Measurements from ENCODE around the gene DHX35. TPM values are rescaled to one million over a fixed set of nuclear protein-coding genes. Genes with fewer than 3 reads are reported as not detected.
A peak's percentile ranks its signal among the peaks of the same experiment; 100 is the strongest.

The DHX35 gene
- total and polyA plus RNA-seq, 2 of the 4 experiments (the other 2 are of a cell fraction), result 9.1 to 13.5 TPM

DNA sequence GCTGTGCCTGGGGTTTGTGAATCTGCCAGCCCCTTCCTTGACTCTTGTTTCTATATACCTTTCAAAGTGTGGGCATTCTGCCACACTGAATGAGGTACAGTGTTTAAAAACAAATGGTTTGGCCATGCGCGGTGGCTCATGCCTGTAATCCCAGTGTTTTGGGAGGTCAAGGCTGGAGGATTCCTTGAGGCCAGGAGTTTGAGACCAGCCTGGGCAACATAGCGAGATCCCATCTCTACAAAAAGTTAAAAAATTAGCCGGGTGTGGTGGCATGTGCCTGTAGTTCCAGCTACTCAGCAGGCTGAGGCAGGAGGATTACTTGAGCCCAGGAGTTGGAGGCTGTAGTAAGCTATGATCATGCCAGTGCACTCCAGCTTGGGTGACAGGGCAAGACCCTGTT is 30.2 kb upstream of the DHX35 start:
- H3K4ac ChIP-seq (ENCODE audit: low read depth, low read length), result no peak overlapping the region
- no peak overlapping the region for H3K9ac ChIP-seq (ENCODE audit: low read depth, low read length)
- peaks cover 11% of the 10 kb centered on the region; the same call in 1 of the 2 replicates for H4K20me1 ChIP-seq (ENCODE audit: insufficient read depth, low read length)
- H4K91ac ChIP-seq (ENCODE audit: insufficient read depth, low read depth, low read length), result no peak overlapping the region
- dilution Hi-C loops (cut with HindIII; ENCODE audit: low sequenced_read_pairs, unreplicated experiment) (no loop called here), intact Hi-C loops (cut with micrococcal nuclease) (no loop called here), in situ Hi-C loops (cut with MboI; ENCODE audit: low sequenced_read_pairs) (no loop called here)
- ChIA-PET CTCF (interaction anchor here (1.1 kb wide), 1 partner anchor 31 kb away, joined by 3 read pairs; the partner anchor contains the start of gene DHX35), POLR2A (ENCODE audit: unreplicated experiment) (interaction anchor here (0.8 kb wide), 1 partner anchor 9 kb away, joined by 3 read pairs; no protein-coding TSS in a partner anchor)
- peak overlapping the region; percentile 31; the same call in 1 of the 2 replicates for H4K5ac ChIP-seq (ENCODE audit: low read depth, low read length)
- no TSS peak for BruUV-seq (replicated peaks)
- H2AK9ac ChIP-seq (replicated peaks; ENCODE audit: low read depth, low read length, poor library complexity), result no peak overlapping the region
- no peak overlapping the region for H2BK120ac ChIP-seq (ENCODE audit: low read depth, low read length)
- peak overlapping the region in 1 of 2 experiments; percentile 78; a peak in 2 of 4 replicates for H4K8ac ChIP-seq (ENCODE audit: low read depth in 2 of 2, low read length in 2 of 2)
- H2AFZ ChIP-seq (replicated peaks; ENCODE audit: low read length, poor library complexity), result peak overlapping the region; percentile 8
- ATAC-seq (ENCODE audit: low read depth), result no peak
- WGBS, 2 experiments (ENCODE audit: extremely low coverage in 2 of 2, insufficient read length in 1 of 2), result no CpG with 5 or more reads among the region's 4 CpGs
- H3K27ac ChIP-seq (ENCODE audit: insufficient read depth, low read length), result peak overlapping the region; percentile 6; the same call in 1 of the 2 replicates
- H3K23ac ChIP-seq (ENCODE audit: low read depth, low read length), result no peak overlapping the region
- no peaks in the 10 kb centered on the region for H3K36me3 ChIP-seq (ENCODE audit: control insufficient read depth, insufficient read depth, low read length)
- H3K18ac ChIP-seq (ENCODE audit: low read depth, low read length), result no peak overlapping the region
- no peak for TF ChIP-seq BHLHE40 (IDR thresholded peaks at IDR 0.05; ENCODE audit: low read depth, low read length)
- no peak overlapping the region for H2BK20ac ChIP-seq (ENCODE audit: low read depth, low read length)
- no peak for DNase-seq
- peaks cover 20 to 57% of the 10 kb centered on the region in 2 experiments for H3K79me1 ChIP-seq (ENCODE audit: low read depth in 1 of 2, low read length in 2 of 2)
- H2AK5ac ChIP-seq (ENCODE audit: low read depth, low read length), result no peak overlapping the region
- no peak overlapping the region for H3K4me2 ChIP-seq (ENCODE audit: low read depth, low read length)
- peaks cover 19% of the 10 kb centered on the region for H3K9me1 ChIP-seq (ENCODE audit: insufficient read depth, low read length)
- no peak overlapping the region for H2BK15ac ChIP-seq (ENCODE audit: low read depth, low read length)
- no peaks in the 10 kb centered on the region for H3K9me3 ChIP-seq (ENCODE audit: control insufficient read depth, insufficient read depth, low read length)
- H3K4me1 ChIP-seq (ENCODE audit: control insufficient read depth, insufficient read depth, low read length), result peaks cover 13% of the 10 kb centered on the region
- H3K56ac ChIP-seq (ENCODE audit: extremely low read depth, insufficient read depth, low read length), result no peak overlapping the region
- H3K27me3 ChIP-seq (ENCODE audit: control insufficient read depth, insufficient read depth, low read length), result no peaks in the 10 kb centered on the region
- no peak overlapping the region for H3K14ac ChIP-seq (replicated peaks; ENCODE audit: low read depth, low read length)
- H2BK5ac ChIP-seq (ENCODE audit: low read depth, low read length, poor library complexity, severe bottlenecking), result no peak overlapping the region
- H3K4me3 ChIP-seq (ENCODE audit: insufficient read depth, low read depth, low read length), result no peak overlapping the region

Measured in IMR-90 (cell line).